ENCODE data around the gene ZFPL1.

- TF ChIP-seq POLR2AphosphoS5 (IDR thresholded peaks at IDR 0.05) (no peak), EP300 (IDR thresholded peaks at IDR 0.05) (no peak)
- TF ChIP-seq, protein P1, sequence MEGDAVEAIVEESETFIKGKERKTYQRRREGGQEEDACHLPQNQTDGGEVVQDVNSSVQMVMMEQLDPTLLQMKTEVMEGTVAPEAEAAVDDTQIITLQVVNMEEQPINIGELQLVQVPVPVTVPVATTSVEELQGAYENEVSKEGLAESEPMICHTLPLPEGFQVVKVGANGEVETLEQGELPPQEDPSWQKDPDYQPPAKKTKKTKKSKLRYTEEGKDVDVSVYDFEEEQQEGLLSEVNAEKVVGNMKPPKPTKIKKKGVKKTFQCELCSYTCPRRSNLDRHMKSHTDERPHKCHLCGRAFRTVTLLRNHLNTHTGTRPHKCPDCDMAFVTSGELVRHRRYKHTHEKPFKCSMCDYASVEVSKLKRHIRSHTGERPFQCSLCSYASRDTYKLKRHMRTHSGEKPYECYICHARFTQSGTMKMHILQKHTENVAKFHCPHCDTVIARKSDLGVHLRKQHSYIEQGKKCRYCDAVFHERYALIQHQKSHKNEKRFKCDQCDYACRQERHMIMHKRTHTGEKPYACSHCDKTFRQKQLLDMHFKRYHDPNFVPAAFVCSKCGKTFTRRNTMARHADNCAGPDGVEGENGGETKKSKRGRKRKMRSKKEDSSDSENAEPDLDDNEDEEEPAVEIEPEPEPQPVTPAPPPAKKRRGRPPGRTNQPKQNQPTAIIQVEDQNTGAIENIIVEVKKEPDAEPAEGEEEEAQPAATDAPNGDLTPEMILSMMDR (IDR thresholded peaks at IDR 0.05), result no peak
Observed at GRCh38 chr11:65136515-65137096, 52.6 kb downstream of the ZFPL1 start.

All from gastroesophageal sphincter (tissue), 3 donors.